Skin of body (tissue), 2 donors: ENCODE measurements around the gene ZNF43. TPM values are rescaled to one million over a fixed set of nuclear protein-coding genes. Genes with fewer than 3 reads are reported as not detected.
"Not testable (repeated sequence)": the region's sequence is repeated elsewhere in the genome, so short reads cannot be mapped to it uniquely, and the experiment has no call there.

Experiments used
- DNase-seq: peaks from one replicate; lab custom pipeline; 2025; lab: John Stamatoyannopoulos, UW
- total RNA-seq: library from RNA; depleted of rRNA; stranded (reverse); fragments of >200 nt; gene quantifications from one replicate; pipeline ENCODE4 v1.2.3, GENCODE V29; 2014

ZNF43 gene
- total RNA-seq: 18.7 TPM

- DNase-seq: peak; percentile 98
Measured at GRCh38 chr19:21835810-21836444, at the start of gene ZNF43. Gene ZNF43 (minus strand): TSS chr19:21836182. CDS start chr19:21836038, 144 bp downstream.

GRCh38 chr19:21885516-21885915, 49.5 kb upstream of the ZNF43 start:
- DNase-seq: not testable (repeated sequence)

- DNase-seq: not testable (repeated sequence)
Measured at GRCh38 chr19:21884786-21885185, 48.8 kb upstream of the ZNF43 start.

- DNase-seq: no peak
Measured at GRCh38 chr19:21883516-21883915, 47.5 kb upstream of the ZNF43 start.

- not testable (repeated sequence) for DNase-seq
Measured at GRCh38 chr19:21880761-21881160, 44.8 kb upstream of the ZNF43 start.

GRCh38 chr19:21878646-21879045, 42.7 kb upstream of the ZNF43 start:
- DNase-seq: no peak

- DNase-seq: no peak
Measured at GRCh38 chr19:21877976-21878375, 42.0 kb upstream of the ZNF43 start.

- DNase-seq: not testable (repeated sequence)
Measured at GRCh38 chr19:21876608-21877007, 40.6 kb upstream of the ZNF43 start.

- no peak for DNase-seq
Measured at GRCh38 chr19:21856773-21857514, 21.0 kb upstream of the ZNF43 start.

GRCh38 chr19:21851596-21852345, 15.8 kb upstream of the ZNF43 start:
- DNase-seq: peak; percentile 97

GRCh38 chr19:21850656-21851255, 14.8 kb upstream of the ZNF43 start:
- DNase-seq: no peak

GRCh38 chr19:21848706-21849105, 12.7 kb upstream of the ZNF43 start:
- DNase-seq: no peak

GRCh38 chr19:21843081-21843480, 7.1 kb upstream of the ZNF43 start:
- no peak for DNase-seq

GRCh38 chr19:21841488-21842097, 5.6 kb upstream of the ZNF43 start:
- no peak for DNase-seq

- DNase-seq: no peak
Measured at GRCh38 chr19:21841081-21841480, 5.1 kb upstream of the ZNF43 start.

- no peak for DNase-seq
Measured at GRCh38 chr19:21839976-21840375, 4.0 kb upstream of the ZNF43 start.

- DNase-seq: no peak
Measured at GRCh38 chr19:21838646-21839045, 2.7 kb upstream of the ZNF43 start.

GRCh38 chr19:21835429-21835809, 563 bp downstream of the ZNF43 start:
- peak; percentile 58 for DNase-seq

GRCh38 chr19:21833733-21834132, 2.2 kb downstream of the ZNF43 start:
- DNase-seq: no peak

- no peak for DNase-seq
Measured at GRCh38 chr19:21824679-21825078, 11.3 kb downstream of the ZNF43 start.

GRCh38 chr19:21823224-21823623, 12.8 kb downstream of the ZNF43 start:
- no peak for DNase-seq
